ENCODE results near the gene SLC41A2. TPM values are rescaled to one million over a fixed set of nuclear protein-coding genes. Genes with fewer than 3 reads are reported as not detected.

Gene SLC41A2
- polyA plus RNA-seq, 1 experiment, result 3.6 TPM

GRCh38 chr12:104939089-104939488 lies 19.0 kb downstream of the SLC41A2 start:
- CTCF ChIA-PET, result interaction anchor here (0.7 kb wide), 1 partner anchor 557 kb away, joined by 4 read pairs; no protein-coding TSS in a partner anchor

GRCh38 chr12:104938371-104938770 lies 19.7 kb downstream of the SLC41A2 start:
- Histone ChIP-seq H3K9me3 (ENCODE audit: control insufficient read depth, insufficient read depth, low read length) (peaks cover 3% of the 10 kb centered on the region; the same call in 1 of the 2 replicates), H3K27me3 (ENCODE audit: control insufficient read depth, insufficient read depth, low read length) (no peaks in the 10 kb centered on the region), H3K4me3 (ENCODE audit: low read depth, low read length) (no peak overlapping the region), H3K27ac (ENCODE audit: low read depth, low read length) (no peak overlapping the region)
- no peak for DNase-seq (ENCODE audit: low read depth, low spot score)
- POLR2A ChIA-PET, result no interaction called here
- CTCF ChIA-PET, result interaction anchor here (0.7 kb wide), 1 partner anchor 557 kb away, joined by 4 read pairs; no protein-coding TSS in a partner anchor
- no peak for TF ChIP-seq CTCF (IDR thresholded peaks at IDR 0.05; ENCODE audit: low read depth, low read length)

More at GRCh38 chr12:104939089-104939488, 19.0 kb downstream of the SLC41A2 start:
- no peak for DNase-seq (ENCODE audit: low read depth, low spot score)
- Histone ChIP-seq H3K27me3 (ENCODE audit: control insufficient read depth, insufficient read depth, low read length) (no peaks in the 10 kb centered on the region), H3K4me3 (ENCODE audit: low read depth, low read length) (no peak overlapping the region), H3K9me3 (ENCODE audit: control insufficient read depth, insufficient read depth, low read length) (peaks cover 6% of the 10 kb centered on the region; the same call in 1 of the 2 replicates), H3K27ac (ENCODE audit: low read depth, low read length) (no peak overlapping the region)
- POLR2A ChIA-PET, result no interaction called here
- no peak for TF ChIP-seq CTCF (IDR thresholded peaks at IDR 0.05; ENCODE audit: low read depth, low read length)

- Histone ChIP-seq H3K27ac (ENCODE audit: low read depth, low read length) (no peak overlapping the region), H3K9me3 (ENCODE audit: control insufficient read depth, insufficient read depth, low read length) (no peaks in the 10 kb centered on the region), H3K4me3 (ENCODE audit: low read depth, low read length) (no peak overlapping the region), H3K27me3 (ENCODE audit: control insufficient read depth, insufficient read depth, low read length) (no peaks in the 10 kb centered on the region)
- ChIA-PET POLR2A (no interaction called here), CTCF (interaction anchor here (0.7 kb wide), 1 partner anchor 83 kb away, joined by 3 read pairs; no protein-coding TSS in a partner anchor)
- DNase-seq (ENCODE audit: low read depth, low spot score), result no peak
- no peak for TF ChIP-seq CTCF (IDR thresholded peaks at IDR 0.05; ENCODE audit: low read depth, low read length)
Measured at GRCh38 chr12:104935886-104936285, 22.2 kb downstream of the SLC41A2 start.

- Histone ChIP-seq H3K27me3 (ENCODE audit: control insufficient read depth, insufficient read depth, low read length) (no peaks in the 10 kb centered on the region), H3K9me3 (ENCODE audit: control insufficient read depth, insufficient read depth, low read length) (no peaks in the 10 kb centered on the region), H3K27ac (ENCODE audit: low read depth, low read length) (no peak overlapping the region), H3K4me3 (ENCODE audit: low read depth, low read length) (no peak overlapping the region)
- no peak for DNase-seq (ENCODE audit: low read depth, low spot score)
- POLR2A ChIA-PET, result no interaction called here
- TF ChIP-seq CTCF (IDR thresholded peaks at IDR 0.05; ENCODE audit: low read depth, low read length), result no peak
- CTCF ChIA-PET, result interaction anchor here (1.3 kb wide), 1 partner anchor 552 kb away, joined by 5 read pairs; no protein-coding TSS in a partner anchor
Measured at GRCh38 chr12:104933778-104934177, 24.3 kb downstream of the SLC41A2 start.

- ChIA-PET POLR2A (no interaction called here), CTCF (no interaction called here)
- Histone ChIP-seq H3K27ac (ENCODE audit: low read depth, low read length) (no peak overlapping the region), H3K27me3 (ENCODE audit: control insufficient read depth, insufficient read depth, low read length) (no peaks in the 10 kb centered on the region), H3K4me3 (ENCODE audit: low read depth, low read length) (no peak overlapping the region), H3K9me3 (ENCODE audit: control insufficient read depth, insufficient read depth, low read length) (no peaks in the 10 kb centered on the region)
- no peak for DNase-seq (ENCODE audit: low read depth, low spot score)
- TF ChIP-seq CTCF (IDR thresholded peaks at IDR 0.05; ENCODE audit: low read depth, low read length), result no peak
Measured at GRCh38 chr12:104933128-104933527, 25.0 kb downstream of the SLC41A2 start.
